Keratinocyte (primary cell): ENCODE results near the gene EVC.

Experiments
- CTCF ChIP-seq, 3 experiments: IDR thresholded peaks in 1 of 3; conservative IDR thresholded peaks in 1 of 3; optimal IDR thresholded peaks in 1 of 3; 2 replicates in 2 of 3; 3 replicates in 1 of 3; pipeline versions ENCODE3 to v1.5.1; 2011; ENCODE audit warnings: low read length in 3 of 3, mild to moderate bottlenecking in 3 of 3, moderate library complexity in 2 of 3, control low read depth in 1 of 3, inconsistent platforms in 1 of 3; ENCODE audit not compliant: insufficient read depth in 2 of 3; ENCODE audit errors: extremely low read depth in 1 of 3
- EZH2 ChIP-seq: IDR thresholded peaks from one replicate; pipeline ENCODE4 v1.6.1; 2012; ENCODE audit warnings: inconsistent platforms, mild to moderate bottlenecking, low read length, moderate library complexity

- TF ChIP-seq CTCF (optimal IDR thresholded peaks at IDR 0.05 in 1 of 3, IDR thresholded peaks at IDR 0.05 in 1 of 3, conservative IDR thresholded peaks at IDR 0.05 in 1 of 3; ENCODE audit: extremely low read depth in 1 of 3, insufficient read depth in 2 of 3, low read length in 3 of 3) (no peak), EZH2 (no peak)
Observed at GRCh38 chr4:5706486-5707290, 4.3 kb upstream of the EVC start.
